ENCODE measurements around the gene POU3F3.

DNA sequence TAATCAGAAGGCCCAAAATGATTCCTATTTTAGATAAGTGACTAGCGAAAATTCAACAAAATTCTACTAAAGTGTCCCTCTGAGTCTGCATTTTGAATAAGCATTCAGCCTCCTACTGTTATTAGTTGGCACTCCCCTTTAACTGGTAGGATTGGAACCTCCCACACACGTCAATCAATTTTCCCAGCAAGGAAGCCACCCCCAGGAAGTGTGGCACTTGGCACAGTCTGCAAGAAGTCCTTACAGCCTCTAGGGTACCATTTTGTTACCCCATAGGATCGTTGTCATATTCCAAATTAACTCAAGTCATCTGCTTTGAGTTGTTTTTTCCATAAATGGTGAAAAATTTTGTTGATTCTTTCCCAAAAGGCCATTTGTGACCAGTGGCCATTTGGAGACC is 33.8 kb upstream of the POU3F3 start:
- no peak for TF ChIP-seq ZBTB26 (tag by site-specific recombination; optimal IDR thresholded peaks at IDR 0.05)
- TF ChIP-seq, protein P1, sequence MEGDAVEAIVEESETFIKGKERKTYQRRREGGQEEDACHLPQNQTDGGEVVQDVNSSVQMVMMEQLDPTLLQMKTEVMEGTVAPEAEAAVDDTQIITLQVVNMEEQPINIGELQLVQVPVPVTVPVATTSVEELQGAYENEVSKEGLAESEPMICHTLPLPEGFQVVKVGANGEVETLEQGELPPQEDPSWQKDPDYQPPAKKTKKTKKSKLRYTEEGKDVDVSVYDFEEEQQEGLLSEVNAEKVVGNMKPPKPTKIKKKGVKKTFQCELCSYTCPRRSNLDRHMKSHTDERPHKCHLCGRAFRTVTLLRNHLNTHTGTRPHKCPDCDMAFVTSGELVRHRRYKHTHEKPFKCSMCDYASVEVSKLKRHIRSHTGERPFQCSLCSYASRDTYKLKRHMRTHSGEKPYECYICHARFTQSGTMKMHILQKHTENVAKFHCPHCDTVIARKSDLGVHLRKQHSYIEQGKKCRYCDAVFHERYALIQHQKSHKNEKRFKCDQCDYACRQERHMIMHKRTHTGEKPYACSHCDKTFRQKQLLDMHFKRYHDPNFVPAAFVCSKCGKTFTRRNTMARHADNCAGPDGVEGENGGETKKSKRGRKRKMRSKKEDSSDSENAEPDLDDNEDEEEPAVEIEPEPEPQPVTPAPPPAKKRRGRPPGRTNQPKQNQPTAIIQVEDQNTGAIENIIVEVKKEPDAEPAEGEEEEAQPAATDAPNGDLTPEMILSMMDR (tag by site-specific recombination; IDR thresholded peaks at IDR 0.05): no peak
- no peak for TF ChIP-seq ZNF623 (tag by site-specific recombination; IDR thresholded peaks at IDR 0.05)
- TF ChIP-seq ZNF133 (tag by site-specific recombination; IDR thresholded peaks at IDR 0.05): no peak

Measured in HEK293 (cell line).